ENCODE results near the gene SH2D1A. TPM values are rescaled to one million over a fixed set of nuclear protein-coding genes. Genes with fewer than 3 reads are reported as not detected.

Gene SH2D1A
- polyA plus RNA-seq, 1 experiment, result not detected

DNA sequence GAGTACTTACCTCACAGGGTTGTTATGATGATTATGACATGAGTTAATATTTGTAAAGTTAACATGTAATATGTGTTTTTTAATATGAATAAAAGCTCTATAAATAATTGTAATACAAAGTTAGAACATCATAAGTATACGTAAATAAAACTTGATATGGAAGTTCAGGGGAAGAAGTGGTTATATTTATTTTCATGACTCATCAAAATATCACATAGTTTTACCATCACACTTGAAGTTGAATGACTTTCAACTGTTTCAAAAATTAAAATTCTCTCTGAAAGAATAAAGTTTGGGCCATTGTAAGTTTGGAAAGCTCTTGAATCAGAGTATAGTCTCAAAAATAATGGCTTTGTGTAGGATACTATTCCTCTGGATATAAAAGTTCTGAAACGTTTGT is 8.3 kb downstream of the SH2D1A start:
- Histone ChIP-seq H3K4me3 (ENCODE audit: low read depth, low read length) (no peak overlapping the region), H3K36me3 (ENCODE audit: control insufficient read depth, insufficient read depth, low read length) (no peaks in the 10 kb centered on the region), H3K27me3 (ENCODE audit: control insufficient read depth, insufficient read depth, low read length) (no peaks in the 10 kb centered on the region)
- CTCF ChIA-PET, result no interaction called here
- POLR2A ChIA-PET, result no interaction called here
- DNase-seq (ENCODE audit: low read depth), result no peak
- TF ChIP-seq, protein P1, sequence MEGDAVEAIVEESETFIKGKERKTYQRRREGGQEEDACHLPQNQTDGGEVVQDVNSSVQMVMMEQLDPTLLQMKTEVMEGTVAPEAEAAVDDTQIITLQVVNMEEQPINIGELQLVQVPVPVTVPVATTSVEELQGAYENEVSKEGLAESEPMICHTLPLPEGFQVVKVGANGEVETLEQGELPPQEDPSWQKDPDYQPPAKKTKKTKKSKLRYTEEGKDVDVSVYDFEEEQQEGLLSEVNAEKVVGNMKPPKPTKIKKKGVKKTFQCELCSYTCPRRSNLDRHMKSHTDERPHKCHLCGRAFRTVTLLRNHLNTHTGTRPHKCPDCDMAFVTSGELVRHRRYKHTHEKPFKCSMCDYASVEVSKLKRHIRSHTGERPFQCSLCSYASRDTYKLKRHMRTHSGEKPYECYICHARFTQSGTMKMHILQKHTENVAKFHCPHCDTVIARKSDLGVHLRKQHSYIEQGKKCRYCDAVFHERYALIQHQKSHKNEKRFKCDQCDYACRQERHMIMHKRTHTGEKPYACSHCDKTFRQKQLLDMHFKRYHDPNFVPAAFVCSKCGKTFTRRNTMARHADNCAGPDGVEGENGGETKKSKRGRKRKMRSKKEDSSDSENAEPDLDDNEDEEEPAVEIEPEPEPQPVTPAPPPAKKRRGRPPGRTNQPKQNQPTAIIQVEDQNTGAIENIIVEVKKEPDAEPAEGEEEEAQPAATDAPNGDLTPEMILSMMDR (IDR thresholded peaks at IDR 0.05; ENCODE audit: insufficient read depth, low read depth, low read length), result no peak

DNA sequence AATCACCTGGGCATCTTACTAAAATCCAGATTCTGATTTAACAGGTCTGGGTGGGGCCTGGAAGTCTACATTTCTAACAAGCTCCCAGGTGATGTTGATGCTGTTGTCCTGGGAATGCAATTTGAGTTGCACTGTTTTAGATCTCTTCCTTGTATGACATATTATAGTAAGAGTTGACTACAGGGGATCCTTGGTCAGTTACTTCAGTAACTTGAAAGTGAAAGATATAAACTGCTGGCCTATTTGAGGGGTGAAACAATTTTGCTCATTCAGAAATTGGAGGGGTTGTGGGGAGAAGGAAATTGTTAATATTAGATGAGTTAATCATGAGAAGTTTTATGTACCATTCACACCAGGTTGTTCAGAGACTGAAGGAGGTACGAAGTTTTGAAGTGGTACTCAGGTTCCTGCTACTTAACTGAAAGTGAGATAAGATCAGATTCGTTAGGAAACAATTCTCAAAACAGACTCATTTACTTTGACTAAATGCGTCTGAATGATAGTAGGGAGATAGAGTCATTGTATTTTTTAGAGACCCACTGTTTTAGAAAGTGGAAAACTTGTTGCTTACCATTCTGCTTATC is 12.5 kb downstream of the SH2D1A start:
- no peak overlapping the region for H3K4me3 ChIP-seq (ENCODE audit: low read depth, low read length)
- POLR2A ChIA-PET, result no interaction called here
- H3K27me3 ChIP-seq (ENCODE audit: control insufficient read depth, insufficient read depth, low read length), result no peaks in the 10 kb centered on the region
- no peaks in the 10 kb centered on the region for H3K36me3 ChIP-seq (ENCODE audit: control insufficient read depth, insufficient read depth, low read length)
- CTCF ChIA-PET, result no interaction called here
- no peak for DNase-seq (ENCODE audit: low read depth)
- TF ChIP-seq, protein P1 (IDR thresholded peaks at IDR 0.05; ENCODE audit: insufficient read depth, low read depth, low read length), result no peak

DNA sequence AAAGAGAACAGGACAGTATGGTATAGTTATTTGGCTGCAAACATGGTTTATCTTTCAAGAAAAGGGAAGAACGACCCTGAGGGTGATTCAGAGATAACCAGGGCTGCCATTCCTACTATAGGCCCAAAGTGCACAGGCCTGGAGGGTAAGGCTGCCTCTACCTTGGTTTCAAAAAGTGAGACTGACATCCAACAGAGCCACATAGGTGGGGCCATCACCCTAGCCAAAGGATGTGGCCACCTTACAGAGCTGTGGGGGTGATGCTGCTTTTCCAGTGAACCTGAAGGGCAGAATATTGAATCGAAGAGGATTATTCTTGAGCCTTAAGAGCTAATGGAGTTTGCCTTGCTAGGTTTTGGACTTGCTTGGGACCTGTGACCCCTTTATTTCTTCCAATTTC is 15.7 kb downstream of the SH2D1A start:
- CTCF ChIA-PET, result no interaction called here

DNA sequence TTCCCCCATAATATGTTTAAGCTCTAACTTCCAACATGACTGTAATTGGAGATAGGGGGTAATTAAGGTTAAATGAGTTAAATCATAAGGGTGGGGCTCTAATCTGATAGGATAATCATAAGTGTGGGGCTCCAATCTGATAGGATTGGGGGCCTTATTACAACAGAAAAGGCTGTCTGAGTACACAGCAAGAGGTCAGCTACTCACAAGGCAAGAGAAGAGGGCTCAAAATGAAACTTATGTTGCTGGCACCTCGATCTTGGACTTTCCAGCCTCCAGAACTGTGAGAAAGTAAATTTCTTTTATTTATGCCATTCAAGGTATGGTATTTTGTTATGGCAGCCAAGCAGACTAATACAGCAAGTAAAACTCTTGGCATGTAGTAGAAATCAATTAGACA is 16.4 kb downstream of the SH2D1A start:
- CTCF ChIA-PET, result no interaction called here

More for the DNA sequence above, 15.7 kb downstream of the SH2D1A start:
- Histone ChIP-seq H3K27me3 (ENCODE audit: control insufficient read depth, insufficient read depth, low read length) (no peaks in the 10 kb centered on the region), H3K4me3 (ENCODE audit: low read depth, low read length) (no peak overlapping the region), H3K36me3 (ENCODE audit: control insufficient read depth, insufficient read depth, low read length) (no peaks in the 10 kb centered on the region)
- DNase-seq (ENCODE audit: low read depth), result no peak
- POLR2A ChIA-PET, result no interaction called here
- TF ChIP-seq, protein P1 (IDR thresholded peaks at IDR 0.05; ENCODE audit: insufficient read depth, low read depth, low read length), result no peak

DNA sequence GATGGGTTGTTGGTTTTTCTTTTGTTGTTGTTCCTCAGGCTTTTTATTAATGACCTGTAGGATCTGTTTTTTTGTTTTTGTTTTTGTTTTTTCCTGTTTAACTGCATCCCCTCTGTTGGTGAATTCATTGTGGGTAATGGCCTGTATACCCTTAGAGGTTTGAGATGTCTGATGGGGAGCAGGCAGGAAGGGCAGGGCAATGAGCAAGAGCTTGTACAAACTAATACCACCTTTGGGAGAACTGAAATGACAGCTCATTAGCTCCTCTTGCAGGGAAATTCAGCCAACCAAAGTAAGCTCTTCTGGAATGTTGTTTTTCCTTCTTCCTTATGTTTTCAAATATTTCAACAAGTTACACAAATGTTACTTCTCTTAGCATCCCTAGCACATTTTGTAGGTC is 23.4 kb downstream of the SH2D1A start:
- TF ChIP-seq, protein P1 (IDR thresholded peaks at IDR 0.05; ENCODE audit: insufficient read depth, low read depth, low read length), result no peak
- CTCF ChIA-PET, result no interaction called here
- no peak for DNase-seq (ENCODE audit: low read depth)
- H3K36me3 ChIP-seq (ENCODE audit: control insufficient read depth, insufficient read depth, low read length), result no peaks in the 10 kb centered on the region
- no peaks in the 10 kb centered on the region for H3K27me3 ChIP-seq (ENCODE audit: control insufficient read depth, insufficient read depth, low read length)
- H3K4me3 ChIP-seq (ENCODE audit: low read depth, low read length), result no peak overlapping the region
- POLR2A ChIA-PET, result no interaction called here

More for the DNA sequence above, 16.4 kb downstream of the SH2D1A start:
- Histone ChIP-seq H3K27me3 (ENCODE audit: control insufficient read depth, insufficient read depth, low read length) (no peaks in the 10 kb centered on the region), H3K36me3 (ENCODE audit: control insufficient read depth, insufficient read depth, low read length) (no peaks in the 10 kb centered on the region), H3K4me3 (ENCODE audit: low read depth, low read length) (no peak overlapping the region)
- TF ChIP-seq, protein P1 (IDR thresholded peaks at IDR 0.05; ENCODE audit: insufficient read depth, low read depth, low read length), result no peak
- DNase-seq (ENCODE audit: low read depth), result no peak
- POLR2A ChIA-PET, result no interaction called here

All from BJ (cell line).